Measurements from ENCODE around the gene C2CD2.
"Not testable (repeated sequence)": the region's sequence is repeated elsewhere in the genome, so short reads cannot be mapped to it uniquely, and the experiment has no call there.

- TF ChIP-seq CTCF, POLR2A (IDR thresholded peaks at IDR 0.05): not testable (repeated sequence)
Observed at GRCh38 chr21:41959697-41960096, 5.9 kb upstream of the C2CD2 start.

All from right lobe of liver (tissue), 4 donors.